IMR-90 (cell line): Measurements from ENCODE around the gene ZNF229. TPM values are rescaled to one million over a fixed set of nuclear protein-coding genes. Genes with fewer than 3 reads are reported as not detected.
"Not testable (repeated sequence)": the region's sequence is repeated elsewhere in the genome, so short reads cannot be mapped to it uniquely, and the experiment has no call there.

Source experiments
- ATAC-seq: fragments of 200-7000 bp; cut with Tn5 transposase; 2 replicates; pipeline ENCODE4 v1.9.1; 2020; ENCODE audit warnings: low read depth, mild to moderate bottlenecking, moderate library complexity
- BruUV-seq: library from RNA; stranded (reverse); fragments of 400-500 nt; replicated peaks from 2 replicates; lab custom pipeline; 2021; lab: Mats Ljungman, UMichigan
- CTCF ChIA-PET: fragments of 300-600 bp; formaldehyde crosslinking; extraction: SDS; loops from one replicate; lab custom pipeline; 2021; ENCODE audit warnings: antibody characterized with exemption; lab: Yijun Ruan, JAX
- POLR2A ChIA-PET: fragments of 300-600 bp; sonication (Branson Sonifier 250); formaldehyde crosslinking; loops from one replicate; lab custom pipeline; 2022; ENCODE audit warnings: antibody characterized with exemption; ENCODE audit not compliant: unreplicated experiment; lab: Charles Lee
- DNase-seq: peaks from one replicate; pipeline ENCODE4 v3.0.0; 2013
- H2AFZ ChIP-seq: replicated peaks from 2 replicates; pipeline ENCODE3; 2013; ENCODE audit warnings: low read length, mild to moderate bottlenecking; ENCODE audit not compliant: poor library complexity
- H2AK5ac ChIP-seq: 2 replicates; pipeline ENCODE4 v1.6.1; 2013; ENCODE audit warnings: low read depth, low read length, inconsistent platforms
- H2AK9ac ChIP-seq: replicated peaks from 2 replicates; pipeline ENCODE3; 2013; ENCODE audit warnings: mild to moderate bottlenecking, low read depth, low read length, moderate library complexity; ENCODE audit not compliant: poor library complexity
- H2BK120ac ChIP-seq: 2 replicates; pipeline ENCODE4 v1.6.1; 2013; ENCODE audit warnings: low read depth, low read length, inconsistent platforms
- H2BK15ac ChIP-seq: 3 replicates; pipeline ENCODE4 v1.6.1; 2013; ENCODE audit warnings: low read depth, low read length, inconsistent platforms
- H2BK20ac ChIP-seq: 2 replicates; pipeline ENCODE4 v1.6.1; 2013; ENCODE audit warnings: low read depth, mild to moderate bottlenecking, inconsistent platforms, low read length, moderate library complexity
- H2BK5ac ChIP-seq: 2 replicates; pipeline ENCODE4 v1.6.1; 2013; ENCODE audit warnings: mild to moderate bottlenecking, low read depth, low read length, inconsistent platforms; ENCODE audit not compliant: poor library complexity, severe bottlenecking
- H3K14ac ChIP-seq: replicated peaks from 2 replicates; pipeline ENCODE4 v1.6.1; 2013; ENCODE audit warnings: low read depth, low read length, inconsistent platforms
- H3K18ac ChIP-seq: 2 replicates; pipeline ENCODE4 v1.6.1; 2013; ENCODE audit warnings: low read depth, low read length, control low read depth
- H3K23ac ChIP-seq: 2 replicates; pipeline ENCODE4 v1.6.1; 2013; ENCODE audit warnings: low read depth, low read length, inconsistent platforms
- H3K27ac ChIP-seq: 2 replicates; pipeline ENCODE4 v1.5.1; 2013; ENCODE audit warnings: mild to moderate bottlenecking, control low read depth, low read length; ENCODE audit not compliant: insufficient read depth
- H3K27me3 ChIP-seq: 2 replicates; pipeline ENCODE4 v1.6.1; 2013; ENCODE audit warnings: low read length; ENCODE audit not compliant: control insufficient read depth, insufficient read depth
- H3K36me3 ChIP-seq: 2 replicates; pipeline ENCODE4 v1.6.1; 2013; ENCODE audit warnings: low read length, mixed read lengths; ENCODE audit not compliant: control insufficient read depth, insufficient read depth
- H3K4ac ChIP-seq: 2 replicates; pipeline ENCODE4 v1.6.1; 2013; ENCODE audit warnings: low read depth, low read length, inconsistent platforms
- H3K4me1 ChIP-seq: 2 replicates; pipeline ENCODE4 v1.6.1; 2013; ENCODE audit warnings: low read length, mixed read lengths; ENCODE audit not compliant: control insufficient read depth, insufficient read depth
- H3K4me2 ChIP-seq: 2 replicates; pipeline ENCODE4 v1.6.1; 2013; ENCODE audit warnings: low read depth, mild to moderate bottlenecking, control low read depth, low read length, moderate library complexity
- H3K4me3 ChIP-seq: 2 replicates; pipeline ENCODE4 v1.5.1; 2013; ENCODE audit warnings: low read depth, mild to moderate bottlenecking, control low read depth, low read length, moderate library complexity; ENCODE audit not compliant: insufficient read depth
- H3K56ac ChIP-seq: 2 replicates; pipeline ENCODE4 v1.6.1; 2013; ENCODE audit warnings: low read length, inconsistent platforms; ENCODE audit not compliant: insufficient read depth; ENCODE audit errors: extremely low read depth
- H3K79me1 ChIP-seq, 2 experiments: 2 replicates each; pipeline ENCODE4 v1.6.1; 2013; ENCODE audit warnings: low read length in 2 of 2, inconsistent platforms in 1 of 2, low read depth in 1 of 2
- H3K9ac ChIP-seq: 2 replicates; pipeline ENCODE4 v1.6.1; 2013; ENCODE audit warnings: low read depth, low read length, control low read depth
- H3K9me1 ChIP-seq: 2 replicates; pipeline ENCODE4 v1.6.1; 2013; ENCODE audit warnings: low read length, inconsistent platforms; ENCODE audit not compliant: insufficient read depth
- H3K9me3 ChIP-seq: 2 replicates; pipeline ENCODE4 v1.6.1; 2013; ENCODE audit warnings: low read length; ENCODE audit not compliant: control insufficient read depth, insufficient read depth
- H4K20me1 ChIP-seq: 2 replicates; pipeline ENCODE4 v1.6.1; 2013; ENCODE audit warnings: low read length, inconsistent platforms; ENCODE audit not compliant: insufficient read depth
- H4K5ac ChIP-seq: 2 replicates; pipeline ENCODE4 v1.6.1; 2013; ENCODE audit warnings: mild to moderate bottlenecking, low read depth, low read length, control low read depth
- H4K8ac ChIP-seq, 2 experiments: 2 replicates each; pipeline ENCODE4 v1.6.1; 2013; ENCODE audit warnings: low read depth in 2 of 2, low read length in 2 of 2, control low read depth in 1 of 2, inconsistent platforms in 1 of 2
- H4K91ac ChIP-seq: 2 replicates; pipeline ENCODE4 v1.6.1; 2013; ENCODE audit warnings: low read depth, low read length, inconsistent platforms; ENCODE audit not compliant: insufficient read depth
- WGBS, 2 experiments: methylation state at CpG; one replicate each; pipeline versions ENCODE4 v1.1.5 to v1.1.7; 2013; ENCODE audit warnings: missing lambda C conversion rate in 2 of 2; ENCODE audit not compliant: insufficient read length in 1 of 2; ENCODE audit errors: extremely low coverage in 2 of 2; 5-methylcytosine and 5-hydroxymethylcytosine counted together
- dilution Hi-C: fragments of 300-500 bp; cut with HindIII; formaldehyde crosslinking; loops from one replicate; pipeline ENCODE4 v1.14.3; 2018; ENCODE audit warnings: low sequenced_read_pairs; ENCODE audit not compliant: unreplicated experiment
- in situ Hi-C: fragments of 300-500 bp; cut with MboI; formaldehyde crosslinking; loops from 3 replicates; pipeline ENCODE4 v1.14.3; 2019; ENCODE audit warnings: low sequenced_read_pairs, inconsistent platforms, mixed read lengths
- intact Hi-C: fragments of 100-400 bp; cut with micrococcal nuclease; formaldehyde crosslinking; loops from 2 replicates; pipeline ENCODE4 v1.10.0; 2022
- polyA plus RNA-seq, 3 experiments: library from polyadenylated mRNA; depleted of rRNA; stranded (reverse); fragments of >200 nt; gene quantifications; 2 replicates each; pipeline ENCODE4 v1.2.3, GENCODE V29; 2012; ENCODE audit warnings: low replicate concordance in 1 of 3
- total RNA-seq: library from RNA; depleted of rRNA; stranded (reverse); fragments of >200 nt; gene quantifications from 2 replicates; pipeline ENCODE4 v1.2.3, GENCODE V29; 2012

ZNF229 gene
- total and polyA plus RNA-seq, 2 of the 4 experiments (the other 2 are of a cell fraction): 3.4 to 17.6 TPM

GRCh38 chr19:44462600-44463286, 14.5 kb upstream of the ZNF229 start:
- H4K20me1 ChIP-seq, ATAC-seq, H3K4me1 ChIP-seq, H2AFZ ChIP-seq, CTCF ChIA-PET, H4K91ac ChIP-seq, H3K4me3 ChIP-seq, H3K4ac ChIP-seq, H3K56ac ChIP-seq, H3K18ac ChIP-seq, H2BK15ac ChIP-seq, H3K14ac ChIP-seq, POLR2A ChIA-PET, H2AK9ac ChIP-seq, H3K79me1 ChIP-seq, H3K9me1 ChIP-seq, H4K5ac ChIP-seq, BruUV-seq, in situ Hi-C loops, H2BK5ac ChIP-seq, H3K23ac ChIP-seq, H3K27ac ChIP-seq, H3K9ac ChIP-seq, DNase-seq, dilution Hi-C loops, H2AK5ac ChIP-seq, H2BK120ac ChIP-seq, H3K27me3 ChIP-seq, H3K36me3 ChIP-seq, H3K4me2 ChIP-seq, H4K8ac ChIP-seq, intact Hi-C loops, H2BK20ac ChIP-seq: not testable (repeated sequence)
- H3K9me3 ChIP-seq: peaks cover 18% of the 10 kb centered on the region
- WGBS, 2 experiments: no CpG with 5 or more reads among the region's 3 CpGs

DNA sequence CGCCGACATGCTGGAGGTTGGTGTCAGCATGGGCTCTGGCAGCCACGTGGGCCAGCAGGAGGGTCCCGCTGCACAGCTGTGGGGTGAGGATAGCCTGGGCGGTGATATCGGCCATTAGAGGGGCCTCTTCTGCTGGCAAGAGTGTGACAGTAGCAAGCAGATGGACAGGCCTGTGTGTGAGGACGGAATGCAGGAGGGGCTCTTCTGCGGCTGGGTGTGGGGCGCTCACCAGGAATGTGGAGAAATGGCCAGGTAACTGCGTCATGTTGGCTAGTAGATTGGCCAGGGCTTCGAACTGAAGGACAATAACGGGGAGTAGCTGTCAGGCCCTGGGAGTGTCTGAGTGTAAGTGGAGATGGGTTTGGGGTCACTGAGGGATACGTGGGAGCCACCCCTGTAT, 7.7 kb upstream of the ZNF229 start:
- H2AK5ac ChIP-seq, H4K8ac ChIP-seq, H2BK15ac ChIP-seq, H2BK120ac ChIP-seq, H3K9ac ChIP-seq, H3K9me1 ChIP-seq, in situ Hi-C loops, H2AFZ ChIP-seq, H3K4me3 ChIP-seq, H3K4ac ChIP-seq, H3K4me1 ChIP-seq, POLR2A ChIA-PET, ATAC-seq, H4K5ac ChIP-seq, H3K4me2 ChIP-seq, H3K27me3 ChIP-seq, H2BK5ac ChIP-seq, H3K79me1 ChIP-seq, H3K14ac ChIP-seq, H3K23ac ChIP-seq, H3K27ac ChIP-seq, H3K18ac ChIP-seq, H3K36me3 ChIP-seq, intact Hi-C loops, H3K56ac ChIP-seq, H2BK20ac ChIP-seq, CTCF ChIA-PET, H4K91ac ChIP-seq, BruUV-seq, DNase-seq, H2AK9ac ChIP-seq, dilution Hi-C loops, H4K20me1 ChIP-seq: not testable (repeated sequence)
- H3K9me3 ChIP-seq: peaks cover 25% of the 10 kb centered on the region; the same call in 1 of the 2 replicates
- no CpG with 5 or more reads among the region's 13 CpGs for WGBS, 2 experiments
